ENCODE data around the gene CD164.
"Not testable (repeated sequence)": the region's sequence is repeated elsewhere in the genome, so short reads cannot be mapped to it uniquely, and the experiment has no call there.

CD164 gene

GRCh38 chr6:109342911-109343310, 39.4 kb downstream of the CD164 start:
- no peak for DNase-seq (ENCODE audit: low spot score)

- DNase-seq (ENCODE audit: low spot score) = no peak
Observed at GRCh38 chr6:109342506-109342905, 39.8 kb downstream of the CD164 start.

DNA sequence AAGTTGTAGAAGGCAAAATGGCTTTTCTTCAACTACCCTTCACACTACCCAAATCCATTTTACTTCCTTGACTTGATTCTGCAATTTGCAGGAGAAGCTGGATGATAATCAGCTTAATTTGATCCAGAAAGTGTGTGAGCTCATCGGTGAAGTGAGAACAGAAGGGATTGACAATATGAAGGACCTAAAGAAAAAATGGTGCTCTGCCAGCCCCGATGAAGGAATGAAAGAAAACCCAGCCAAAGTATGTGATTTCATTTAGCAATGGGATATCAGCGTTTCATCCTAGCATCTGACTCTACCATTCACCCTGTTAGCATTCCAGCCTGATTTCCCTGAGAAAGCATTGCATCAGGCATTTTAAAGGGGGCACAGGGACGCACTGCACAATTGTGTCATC, 41.5 kb downstream of the CD164 start:
- DNase-seq (ENCODE audit: low spot score) = no peak

GRCh38 chr6:109339906-109340678, 42.2 kb downstream of the CD164 start:
- DNase-seq (ENCODE audit: low spot score) = no peak

GRCh38 chr6:109336221-109336961, 45.9 kb downstream of the CD164 start:
- DNase-seq (ENCODE audit: low spot score) = no peak

DNA sequence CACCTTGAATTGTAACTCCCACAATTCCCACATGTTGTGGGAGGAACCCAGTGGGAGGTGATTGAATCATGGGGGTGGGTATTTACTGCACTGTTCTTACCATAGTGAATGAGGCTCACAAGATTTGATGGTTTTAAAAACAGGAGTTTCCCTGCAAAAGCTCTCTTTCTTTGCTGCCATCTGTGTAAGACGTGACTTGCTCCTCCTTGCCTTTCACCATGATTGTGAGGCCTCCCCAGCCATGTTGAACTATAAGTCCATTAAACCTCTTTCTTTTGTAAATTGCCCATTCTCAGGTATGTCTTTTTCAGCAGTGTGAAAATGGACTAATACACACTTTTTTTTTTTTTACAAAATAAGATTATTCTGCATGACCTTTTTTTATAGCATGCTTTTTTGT, 48.4 kb downstream of the CD164 start:
- DNase-seq (ENCODE audit: low spot score) = not testable (repeated sequence)

- no peak for DNase-seq (ENCODE audit: low spot score)
Observed at GRCh38 chr6:109332748-109333147, 49.5 kb downstream of the CD164 start.

- no peak for DNase-seq (ENCODE audit: low spot score)
Observed at GRCh38 chr6:109331081-109331480, 51.2 kb downstream of the CD164 start.

GRCh38 chr6:109330263-109330662, 52.0 kb downstream of the CD164 start:
- DNase-seq (ENCODE audit: low spot score) = no peak

DNA sequence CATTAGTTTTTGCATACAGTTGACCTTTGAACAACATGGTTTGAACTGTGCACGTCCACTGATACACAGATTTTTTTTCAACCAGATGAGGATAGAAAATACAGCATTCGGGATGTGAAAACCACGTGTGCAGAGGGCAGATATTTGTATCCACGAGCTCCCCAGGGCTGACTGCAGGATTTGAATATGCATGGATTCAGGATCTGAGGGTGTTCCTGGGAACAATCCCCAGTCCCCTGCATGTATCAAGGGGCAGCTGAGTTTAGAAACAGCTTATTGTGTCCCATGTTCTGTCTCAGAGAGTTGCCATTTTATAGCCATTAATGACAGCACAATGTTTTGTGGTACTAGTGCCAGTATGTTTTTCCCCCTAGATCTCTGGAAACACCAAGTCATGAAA, 53.6 kb downstream of the CD164 start:
- DNase-seq (ENCODE audit: low spot score) = no peak

- DNase-seq (ENCODE audit: low spot score) = no peak
Observed at GRCh38 chr6:109327959-109328358, 54.3 kb downstream of the CD164 start.

GRCh38 chr6:109327491-109327890, 54.8 kb downstream of the CD164 start:
- DNase-seq (ENCODE audit: low spot score) = no peak

GRCh38 chr6:109326351-109326750, 55.9 kb downstream of the CD164 start:
- no peak for DNase-seq (ENCODE audit: low spot score)

DNA sequence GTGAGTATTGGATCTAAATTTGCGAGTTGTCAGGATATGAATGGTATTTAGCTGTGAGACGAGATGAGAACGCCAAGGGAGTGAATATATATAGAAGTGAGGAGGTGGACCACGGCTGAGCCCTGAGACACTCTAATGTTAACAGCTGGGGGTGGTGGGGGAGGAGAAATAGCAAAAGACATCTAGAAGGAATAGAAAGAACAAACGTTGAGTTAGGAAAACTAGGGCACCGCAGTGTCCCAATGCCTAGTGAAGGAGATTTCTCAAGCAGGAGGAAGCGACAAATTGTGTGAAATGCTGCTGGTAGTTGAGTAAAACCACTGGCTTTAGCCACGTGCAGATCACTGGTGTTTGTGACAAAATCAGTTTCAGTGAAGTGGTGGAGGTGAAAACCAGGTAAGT, 56.9 kb downstream of the CD164 start:
- no peak for DNase-seq (ENCODE audit: low spot score)

GRCh38 chr6:109323241-109323640, 59.0 kb downstream of the CD164 start:
- no peak for DNase-seq (ENCODE audit: low spot score)

DNA sequence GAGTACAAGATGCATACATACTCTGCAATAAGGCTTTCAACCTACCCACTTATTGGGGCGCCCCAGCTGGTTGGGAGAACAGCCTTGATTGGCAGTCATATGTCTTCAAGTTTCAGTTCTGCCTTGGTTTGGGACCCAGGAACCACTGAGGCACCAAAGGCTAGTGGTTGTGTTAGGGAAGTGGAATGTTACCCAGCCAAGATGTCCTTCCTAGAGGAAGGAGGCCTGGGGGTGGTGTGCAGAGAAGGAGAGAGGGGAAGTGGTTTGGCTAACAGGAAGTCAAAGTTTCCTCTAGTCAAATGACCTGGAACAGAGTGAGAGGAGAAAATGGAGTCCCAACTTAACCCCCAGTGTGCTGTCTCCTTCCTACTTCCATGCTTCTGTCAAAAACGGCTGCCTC, 59.4 kb downstream of the CD164 start:
- no peak for DNase-seq (ENCODE audit: low spot score)

DNA sequence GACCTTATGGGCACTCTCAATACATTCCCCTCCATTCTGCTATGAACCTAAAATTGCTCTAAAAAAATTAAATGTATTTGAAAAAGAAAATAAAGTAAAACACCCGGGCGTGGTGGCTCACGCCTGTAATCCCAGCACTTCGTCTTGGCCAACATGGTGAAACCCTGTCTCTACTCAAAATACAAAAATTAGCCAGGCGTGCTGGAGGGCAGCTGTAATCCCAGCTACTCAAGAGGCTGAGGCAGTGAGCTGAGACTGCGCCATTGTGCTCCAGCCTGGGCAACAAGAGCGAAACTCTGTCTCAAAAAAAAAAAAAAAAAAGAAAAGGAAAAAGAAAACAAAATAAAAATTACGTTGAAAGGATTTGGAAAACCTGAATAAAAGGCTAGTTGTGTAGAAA, 60.5 kb downstream of the CD164 start:
- DNase-seq (ENCODE audit: low spot score) = no peak

- no peak for DNase-seq (ENCODE audit: low spot score)
Observed at GRCh38 chr6:109320072-109320471, 62.2 kb downstream of the CD164 start.

DNA sequence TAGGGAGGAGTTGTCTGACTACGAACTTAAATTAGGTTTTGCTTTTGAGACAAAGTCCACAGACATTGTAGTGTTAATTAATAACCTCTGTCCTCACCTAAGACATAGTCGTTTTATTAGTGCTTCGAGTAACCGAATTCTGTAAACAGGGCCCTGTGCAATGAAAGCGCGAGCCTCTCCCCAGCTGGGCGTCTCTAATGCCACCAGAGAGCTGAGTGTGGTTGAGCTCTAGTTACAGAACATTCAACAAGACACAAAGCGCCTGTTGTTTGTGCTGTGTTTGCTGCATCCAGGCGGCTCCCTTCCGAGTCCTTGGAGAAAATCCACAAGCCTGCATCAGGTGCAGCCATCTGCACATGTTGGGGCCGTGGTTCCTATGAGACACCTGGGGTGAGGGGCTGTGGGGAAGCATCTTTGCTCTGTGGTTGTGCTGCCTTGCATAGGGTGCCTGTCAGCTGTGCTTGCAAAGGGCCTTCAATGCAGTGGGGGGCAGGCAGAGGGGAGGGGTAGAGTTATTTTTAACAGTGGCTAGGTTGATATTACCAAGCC, 63.9 kb downstream of the CD164 start:
- peak; percentile 75 for DNase-seq (ENCODE audit: low spot score)

DNA sequence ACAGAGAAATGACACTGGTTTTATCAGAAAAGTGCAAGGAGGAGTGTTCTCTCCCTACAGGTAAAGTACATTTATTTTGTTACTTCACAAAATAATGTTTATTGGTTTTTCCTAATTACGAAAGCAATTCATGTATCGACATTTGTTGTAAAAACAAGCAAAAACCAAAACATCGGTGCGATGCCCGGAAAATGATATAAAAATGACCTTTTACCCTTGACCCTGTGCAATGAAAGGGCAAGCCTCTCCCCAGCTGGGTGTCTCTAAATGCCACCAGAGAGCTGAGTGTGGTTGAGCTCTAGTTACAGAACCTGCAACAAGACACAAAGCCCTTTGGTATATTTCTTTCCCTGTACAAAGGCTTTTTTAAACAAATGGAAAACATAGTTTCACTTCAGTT, 65.4 kb downstream of the CD164 start:
- DNase-seq (ENCODE audit: low spot score) = no peak

Measured in SW480 (cell line).